GM12875 (cell line): Measurements from ENCODE around the gene PPP6R3.

Source experiments
- H3K4me3 ChIP-seq: one replicate; pipeline ENCODE4 v1.5.1; 2011; ENCODE audit warnings: low read depth, low read length, control low read depth
- TF ChIP-seq, protein P1 (sequence below): IDR thresholded peaks from 2 replicates; pipeline ENCODE4 v1.5.1; 2011; ENCODE audit warnings: low read depth, mild to moderate bottlenecking, control low read depth, inconsistent platforms, low read length, moderate library complexity, borderline replicate concordance; ENCODE audit not compliant: insufficient read depth

PPP6R3 gene

DNA sequence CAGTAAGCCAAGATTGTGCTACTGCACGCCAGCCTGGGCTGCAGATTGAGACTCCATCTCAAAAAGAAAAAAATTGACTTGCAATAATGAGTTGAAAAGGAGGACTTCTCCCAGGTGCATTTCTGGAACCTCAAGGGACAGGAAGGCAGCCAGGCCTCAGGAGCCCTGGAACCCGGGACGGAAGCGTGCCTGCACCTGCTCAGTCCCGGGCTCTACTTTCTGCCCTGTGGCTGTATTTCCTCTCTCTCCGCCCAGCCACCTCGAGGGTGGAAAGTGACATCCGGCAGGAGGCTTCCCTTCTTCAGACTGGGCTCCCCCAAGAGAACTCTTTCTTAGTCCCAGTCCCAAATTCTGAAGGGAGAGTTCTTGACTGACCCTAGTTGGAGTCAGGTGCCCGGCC, 203.6 kb downstream of the PPP6R3 start:
- TF ChIP-seq, protein P1, sequence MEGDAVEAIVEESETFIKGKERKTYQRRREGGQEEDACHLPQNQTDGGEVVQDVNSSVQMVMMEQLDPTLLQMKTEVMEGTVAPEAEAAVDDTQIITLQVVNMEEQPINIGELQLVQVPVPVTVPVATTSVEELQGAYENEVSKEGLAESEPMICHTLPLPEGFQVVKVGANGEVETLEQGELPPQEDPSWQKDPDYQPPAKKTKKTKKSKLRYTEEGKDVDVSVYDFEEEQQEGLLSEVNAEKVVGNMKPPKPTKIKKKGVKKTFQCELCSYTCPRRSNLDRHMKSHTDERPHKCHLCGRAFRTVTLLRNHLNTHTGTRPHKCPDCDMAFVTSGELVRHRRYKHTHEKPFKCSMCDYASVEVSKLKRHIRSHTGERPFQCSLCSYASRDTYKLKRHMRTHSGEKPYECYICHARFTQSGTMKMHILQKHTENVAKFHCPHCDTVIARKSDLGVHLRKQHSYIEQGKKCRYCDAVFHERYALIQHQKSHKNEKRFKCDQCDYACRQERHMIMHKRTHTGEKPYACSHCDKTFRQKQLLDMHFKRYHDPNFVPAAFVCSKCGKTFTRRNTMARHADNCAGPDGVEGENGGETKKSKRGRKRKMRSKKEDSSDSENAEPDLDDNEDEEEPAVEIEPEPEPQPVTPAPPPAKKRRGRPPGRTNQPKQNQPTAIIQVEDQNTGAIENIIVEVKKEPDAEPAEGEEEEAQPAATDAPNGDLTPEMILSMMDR = no peak
- no peak overlapping the region for H3K4me3 ChIP-seq

- TF ChIP-seq, protein P1 = no peak
- H3K4me3 ChIP-seq = no peak overlapping the region
Measured at GRCh38 chr11:68664906-68665305, 204.4 kb downstream of the PPP6R3 start.
